ENCODE data around the gene DHDH. TPM values are rescaled to one million over a fixed set of nuclear protein-coding genes. Genes with fewer than 3 reads are reported as not detected.

DHDH gene
- total RNA-seq, 2 donors from 2014 or later = not detected

DNA sequence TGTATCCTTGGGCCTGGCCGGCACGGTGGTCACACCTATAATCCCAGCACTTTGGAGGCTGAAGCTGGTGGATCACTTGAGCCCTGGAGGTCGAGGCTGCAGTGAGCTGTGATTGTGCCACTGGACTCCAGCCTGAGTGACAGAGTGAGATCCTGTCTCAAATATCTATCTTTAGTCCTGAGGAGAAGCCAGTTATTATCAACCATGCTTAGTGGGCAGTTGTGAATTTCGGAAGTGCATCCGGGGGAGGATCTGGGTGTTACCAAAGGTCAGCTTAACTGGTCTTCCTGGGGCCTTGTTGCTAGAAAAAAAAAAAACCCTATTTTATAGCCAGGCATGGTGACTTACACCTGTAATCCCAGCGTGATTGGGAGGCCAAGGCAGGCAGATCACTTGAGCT is 9.6 kb downstream of the DHDH start:
- Histone ChIP-seq H3K9me3 (peaks cover 0 to 6% of the 10 kb centered on the region in 2 donors), H3K27me3 (no peaks in the 10 kb centered on the region), H3K27ac (no peak overlapping the region), H3K4me1 (no peaks in the 10 kb centered on the region), H3K36me3 (no peaks in the 10 kb centered on the region), H3K4me3 (no peak overlapping the region)
- DNase-seq (ENCODE audit: low spot score) = no peak
- TF ChIP-seq, protein P1, sequence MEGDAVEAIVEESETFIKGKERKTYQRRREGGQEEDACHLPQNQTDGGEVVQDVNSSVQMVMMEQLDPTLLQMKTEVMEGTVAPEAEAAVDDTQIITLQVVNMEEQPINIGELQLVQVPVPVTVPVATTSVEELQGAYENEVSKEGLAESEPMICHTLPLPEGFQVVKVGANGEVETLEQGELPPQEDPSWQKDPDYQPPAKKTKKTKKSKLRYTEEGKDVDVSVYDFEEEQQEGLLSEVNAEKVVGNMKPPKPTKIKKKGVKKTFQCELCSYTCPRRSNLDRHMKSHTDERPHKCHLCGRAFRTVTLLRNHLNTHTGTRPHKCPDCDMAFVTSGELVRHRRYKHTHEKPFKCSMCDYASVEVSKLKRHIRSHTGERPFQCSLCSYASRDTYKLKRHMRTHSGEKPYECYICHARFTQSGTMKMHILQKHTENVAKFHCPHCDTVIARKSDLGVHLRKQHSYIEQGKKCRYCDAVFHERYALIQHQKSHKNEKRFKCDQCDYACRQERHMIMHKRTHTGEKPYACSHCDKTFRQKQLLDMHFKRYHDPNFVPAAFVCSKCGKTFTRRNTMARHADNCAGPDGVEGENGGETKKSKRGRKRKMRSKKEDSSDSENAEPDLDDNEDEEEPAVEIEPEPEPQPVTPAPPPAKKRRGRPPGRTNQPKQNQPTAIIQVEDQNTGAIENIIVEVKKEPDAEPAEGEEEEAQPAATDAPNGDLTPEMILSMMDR (IDR thresholded peaks at IDR 0.05) = no peak

DNA sequence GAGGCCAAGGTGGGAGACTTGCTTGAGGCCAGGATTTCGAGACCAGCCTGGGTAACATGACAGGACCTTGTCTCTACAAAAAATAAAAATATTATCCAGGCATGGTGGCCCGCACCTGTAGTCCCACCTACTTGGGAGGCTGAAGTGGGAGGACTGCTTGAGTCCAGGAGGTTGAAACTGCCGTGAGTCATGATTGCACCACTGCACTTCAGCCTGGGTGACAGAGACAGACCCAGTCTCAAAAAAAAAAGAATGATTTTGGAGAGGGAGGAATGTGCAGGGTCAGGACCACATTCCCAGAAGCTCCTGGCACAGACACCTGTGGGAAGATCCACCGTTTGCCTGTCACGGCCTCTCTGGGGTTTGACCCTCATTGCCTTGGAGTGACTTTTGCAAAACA is 11.9 kb downstream of the DHDH start:
- H3K27ac ChIP-seq = no peak overlapping the region
- H3K27me3 ChIP-seq = no peaks in the 10 kb centered on the region
- H3K9me3 ChIP-seq = peaks cover 0 to 6% of the 10 kb centered on the region in 2 donors
- TF ChIP-seq, protein P1 (IDR thresholded peaks at IDR 0.05) = no peak
- no peaks in the 10 kb centered on the region for H3K36me3 ChIP-seq
- H3K4me1 ChIP-seq = no peaks in the 10 kb centered on the region
- DNase-seq (ENCODE audit: low spot score) = no peak
- no peak overlapping the region for H3K4me3 ChIP-seq

DNA sequence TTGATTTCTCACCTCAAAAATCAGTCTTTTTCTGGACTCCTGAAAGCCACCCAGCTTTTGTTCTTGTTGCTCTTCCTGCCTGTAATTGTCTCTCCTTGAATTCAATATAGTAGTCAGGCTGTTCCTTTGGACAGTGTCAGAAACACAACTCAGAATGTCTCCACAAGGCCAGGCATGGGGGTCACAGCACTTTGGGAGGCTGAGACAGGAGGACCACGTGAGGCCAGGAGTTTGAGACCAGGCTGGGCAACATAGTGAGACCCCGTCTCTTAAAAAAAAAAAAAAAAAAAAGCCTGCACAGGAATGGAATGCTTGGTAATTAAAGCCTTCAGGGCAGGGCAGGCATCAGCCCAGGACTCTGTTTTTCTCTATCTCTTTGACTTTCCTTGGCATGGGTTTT is 12.3 kb downstream of the DHDH start:
- Histone ChIP-seq H3K9me3 (peaks cover 0 to 5% of the 10 kb centered on the region in 2 donors), H3K36me3 (no peaks in the 10 kb centered on the region), H3K27me3 (no peaks in the 10 kb centered on the region), H3K27ac (no peak overlapping the region), H3K4me1 (no peaks in the 10 kb centered on the region), H3K4me3 (no peak overlapping the region)
- DNase-seq (ENCODE audit: low spot score) = no peak
- TF ChIP-seq, protein P1 (IDR thresholded peaks at IDR 0.05) = no peak

DNA sequence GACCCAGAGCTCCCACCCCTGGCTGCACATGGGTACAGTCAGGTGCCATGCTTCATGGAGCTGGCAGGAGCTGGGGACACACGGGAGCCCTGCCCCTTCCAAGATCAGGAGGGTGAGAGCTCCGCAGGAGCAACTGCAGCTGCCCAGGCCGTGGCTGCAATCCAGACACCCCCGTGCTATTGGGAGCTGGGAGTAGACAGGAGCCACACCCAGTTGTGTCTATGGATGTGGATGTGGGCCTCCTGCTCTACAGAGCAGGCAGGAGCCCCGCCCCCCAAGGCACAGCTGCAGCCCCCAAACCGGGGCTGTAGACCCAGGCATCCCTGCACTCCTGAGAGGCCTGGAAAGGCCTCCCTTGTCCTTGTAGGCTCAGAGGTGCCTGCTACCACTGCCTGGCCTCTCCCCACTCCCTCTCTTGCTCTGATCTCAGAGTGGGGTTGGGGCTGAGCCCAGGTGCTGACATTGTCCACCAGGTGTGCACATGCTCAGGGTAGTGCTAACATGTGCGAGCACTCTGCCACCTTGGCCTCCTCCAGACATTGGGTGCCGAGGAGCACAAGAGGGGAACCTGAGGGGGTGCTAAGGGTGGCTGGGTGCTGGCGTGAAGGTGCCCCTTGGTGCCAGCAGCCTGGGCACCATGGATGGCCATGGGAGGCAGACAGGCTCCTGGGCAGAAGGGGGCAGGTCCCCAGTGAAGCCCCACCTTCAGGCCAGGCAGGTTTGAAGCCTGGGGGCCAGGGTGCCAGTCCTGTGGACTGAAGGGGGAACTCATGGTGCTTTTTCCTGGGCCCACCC is 13.2 kb downstream of the DHDH start:
- Histone ChIP-seq H3K4me3 (no peak overlapping the region), H3K36me3 (no peaks in the 10 kb centered on the region), H3K27ac (no peak overlapping the region), H3K9me3 (no peaks in the 10 kb centered on the region), H3K4me1 (no peaks in the 10 kb centered on the region), H3K27me3 (no peaks in the 10 kb centered on the region)
- no peak for DNase-seq (ENCODE audit: low spot score)
- TF ChIP-seq, protein P1 (IDR thresholded peaks at IDR 0.05) = no peak

DNA sequence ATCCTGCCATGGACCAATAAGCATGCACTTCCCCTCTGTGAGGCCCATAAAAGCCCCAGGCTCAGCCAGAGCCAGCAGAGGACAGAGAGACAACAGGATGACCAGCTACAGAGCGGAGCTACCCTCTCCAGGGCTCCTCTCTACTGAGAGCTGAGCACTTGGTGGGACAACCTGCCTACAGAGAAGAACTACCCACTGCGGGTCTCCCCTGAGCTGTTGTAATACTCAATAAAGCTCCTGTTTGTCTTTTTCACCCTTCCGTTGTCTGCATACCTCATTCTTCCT is 13.7 kb downstream of the DHDH start:
- no peak overlapping the region for H3K27ac ChIP-seq
- TF ChIP-seq, protein P1 (IDR thresholded peaks at IDR 0.05) = no peak
- H3K9me3 ChIP-seq = no peaks in the 10 kb centered on the region
- no peaks in the 10 kb centered on the region for H3K4me1 ChIP-seq
- no peaks in the 10 kb centered on the region for H3K36me3 ChIP-seq
- H3K27me3 ChIP-seq = no peaks in the 10 kb centered on the region
- DNase-seq (ENCODE audit: low spot score) = no peak
- H3K4me3 ChIP-seq = no peak overlapping the region

DNA sequence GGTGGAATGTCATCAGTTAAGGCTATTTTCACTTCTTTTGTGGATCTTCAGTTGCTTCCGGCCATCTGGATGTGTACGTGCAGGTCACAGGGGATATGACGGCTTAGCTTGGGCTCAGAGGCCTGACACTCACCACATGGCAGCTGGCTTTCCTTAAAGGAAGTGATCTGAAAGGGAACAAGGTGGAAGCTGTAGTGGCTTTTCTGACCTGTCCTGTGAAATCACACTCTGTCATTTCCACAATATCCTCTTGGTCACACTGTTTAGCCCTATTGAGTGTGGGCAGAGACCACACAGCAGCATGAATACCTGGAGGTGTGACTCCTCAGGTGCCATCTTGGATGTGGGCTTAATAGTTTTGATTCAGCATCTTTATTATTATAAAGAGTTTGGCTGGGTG is 16.7 kb downstream of the DHDH start:
- no peak overlapping the region for H3K4me3 ChIP-seq
- no peaks in the 10 kb centered on the region for H3K36me3 ChIP-seq
- H3K9me3 ChIP-seq = no peaks in the 10 kb centered on the region
- TF ChIP-seq, protein P1 (IDR thresholded peaks at IDR 0.05) = no peak
- peaks cover 0 to 3% of the 10 kb centered on the region in 2 donors for H3K4me1 ChIP-seq
- H3K27me3 ChIP-seq = no peaks in the 10 kb centered on the region
- no peak overlapping the region for H3K27ac ChIP-seq
- no peak for DNase-seq (ENCODE audit: low spot score)

Data from right atrium auricular region (tissue), 2 donors.